Keratinocyte (primary cell): ENCODE results near the gene FGGY. TPM values are rescaled to one million over a fixed set of nuclear protein-coding genes. Genes with fewer than 3 reads are reported as not detected.

Experiments used
- DNase-seq: peaks from one replicate; pipeline ENCODE4 v3.0.0-alpha.2; 2011; ENCODE audit warnings: low read depth, missing footprints, low spot score
- FAIRE-seq: peaks from 2 replicates; lab custom pipeline; 2011; peaks lifted over from hg19 to GRCh38; lab: Jason Lieb, UNC
- H2AFZ ChIP-seq: 2 replicates; pipeline ENCODE4 v1.6.0; 2012; ENCODE audit warnings: low read length, control low read depth, inconsistent platforms; ENCODE audit not compliant: control insufficient read depth
- H3K27ac ChIP-seq: 2 replicates; pipeline ENCODE4 v1.5.1; 2011; ENCODE audit warnings: low read length; ENCODE audit not compliant: control insufficient read depth, insufficient read depth
- H3K27me3 ChIP-seq: 3 replicates; pipeline ENCODE4 v1.6.0; 2011; ENCODE audit warnings: low read length; ENCODE audit not compliant: control insufficient read depth, insufficient read depth; ENCODE audit errors: extremely low read depth
- H3K36me3 ChIP-seq, 2 experiments: 2 replicates in 1 of 2; 3 replicates in 1 of 2; pipeline ENCODE4 v1.5.1; 2011; ENCODE audit warnings: low read length in 2 of 2, mild to moderate bottlenecking in 1 of 2; ENCODE audit not compliant: control insufficient read depth in 2 of 2, insufficient read depth in 2 of 2; ENCODE audit errors: extremely low read depth in 1 of 2
- H3K4me1 ChIP-seq: 3 replicates; pipeline ENCODE4 v1.5.1; 2011; ENCODE audit warnings: low read length; ENCODE audit not compliant: control insufficient read depth, insufficient read depth; ENCODE audit errors: extremely low read depth
- H3K4me2 ChIP-seq: 3 replicates; pipeline ENCODE4 v1.6.0; 2011; ENCODE audit warnings: low read depth, low read length; ENCODE audit not compliant: control insufficient read depth, insufficient read depth; ENCODE audit errors: extremely low read depth
- H3K4me3 ChIP-seq, 3 experiments: fragments of 200-600 bp in 1 of 3; sonication (generic) in 1 of 3; 2 replicates in 2 of 3; 3 replicates in 1 of 3; pipeline ENCODE4 v1.5.1; 2011 to 2016; ENCODE audit warnings: low read length in 3 of 3, mild to moderate bottlenecking in 3 of 3, control low read depth in 2 of 3, inconsistent platforms in 1 of 3, low read depth in 1 of 3, mixed read lengths in 1 of 3, mixed run types in 1 of 3, moderate library complexity in 1 of 3; ENCODE audit not compliant: control insufficient read depth in 2 of 3, insufficient read depth in 2 of 3; ENCODE audit errors: extremely low read depth in 1 of 3
- H3K79me2 ChIP-seq: 2 replicates; pipeline ENCODE4 v1.6.0; 2012; ENCODE audit warnings: low read length; ENCODE audit not compliant: control insufficient read depth, insufficient read depth
- H3K9ac ChIP-seq: 3 replicates; pipeline ENCODE4 v1.6.0; 2011; ENCODE audit warnings: low read length; ENCODE audit not compliant: control insufficient read depth, insufficient read depth; ENCODE audit errors: extremely low read depth
- H3K9me1 ChIP-seq: 3 replicates; pipeline ENCODE4 v1.6.0; 2011; ENCODE audit warnings: low read length; ENCODE audit not compliant: control insufficient read depth, insufficient read depth; ENCODE audit errors: extremely low read depth
- H3K9me3 ChIP-seq: 2 replicates; pipeline ENCODE4 v1.5.1; 2012; ENCODE audit warnings: low read depth, low read length; ENCODE audit not compliant: control insufficient read depth
- H4K20me1 ChIP-seq: 3 replicates; pipeline ENCODE4 v1.6.0; 2011; ENCODE audit warnings: low read length; ENCODE audit not compliant: control insufficient read depth, insufficient read depth; ENCODE audit errors: extremely low read depth
- CTCF ChIP-seq, 3 experiments: IDR thresholded peaks in 1 of 3; conservative IDR thresholded peaks in 1 of 3; optimal IDR thresholded peaks in 1 of 3; 2 replicates in 2 of 3; 3 replicates in 1 of 3; pipeline versions ENCODE3 to v1.5.1; 2011; ENCODE audit warnings: low read length in 3 of 3, mild to moderate bottlenecking in 3 of 3, moderate library complexity in 2 of 3, control low read depth in 1 of 3, inconsistent platforms in 1 of 3; ENCODE audit not compliant: insufficient read depth in 2 of 3; ENCODE audit errors: extremely low read depth in 1 of 3
- EZH2 ChIP-seq: IDR thresholded peaks from one replicate; pipeline ENCODE4 v1.6.1; 2012; ENCODE audit warnings: inconsistent platforms, mild to moderate bottlenecking, low read length, moderate library complexity
- dilution Hi-C: fragments of 300-500 bp; cut with MboI; formaldehyde crosslinking; loops from one replicate; pipeline ENCODE4 v1.7.0; 2020; ENCODE audit warnings: low sequenced_read_pairs; ENCODE audit not compliant: extremely low pct_ligation_motif_present
- polyA plus RNA-seq, 5 experiments: library from polyadenylated mRNA; depleted of rRNA in 3 of 5; stranded (reverse) in 3 of 5; stranded (forward) in 1 of 5; unstranded in 1 of 5; fragments of >200 nt; gene quantifications; 1 replicate in 1 of 5; 2 replicates in 3 of 5; 3 replicates in 1 of 5; pipeline versions ENCODE4 v1.2.1 to v1.2.3, GENCODE V29; 2011 to 2012; ENCODE audit warnings: missing spikeins in 2 of 5, low read depth in 1 of 5, low replicate concordance in 1 of 5

The FGGY gene
- polyA plus RNA-seq, 1 donor (not counting 4 experiments of a cell fraction or from before 2014, with no cell fraction given) = 16.6 TPM

GRCh38 chr1:59329412-59330053 lies 32.6 kb downstream of the FGGY start:
- no peaks in the 10 kb centered on the region for H3K27me3 ChIP-seq
- no peaks in the 10 kb centered on the region for H3K9me3 ChIP-seq
- H3K4me2 ChIP-seq = peak overlapping the region; percentile 41
- no peak overlapping the region for H3K9ac ChIP-seq
- H3K27ac ChIP-seq = peak overlapping the region; percentile 41
- peak; percentile 60 for DNase-seq
- no peak overlapping the region for H3K4me3 ChIP-seq
- peak; percentile 97 for FAIRE-seq
- peak overlapping the region; percentile 20 for H2AFZ ChIP-seq
- no peaks in the 10 kb centered on the region for H3K36me3 ChIP-seq
- dilution Hi-C loops = no loop called here
- TF ChIP-seq CTCF (optimal IDR thresholded peaks at IDR 0.05 in 1 of 3, IDR thresholded peaks at IDR 0.05 in 1 of 3, conservative IDR thresholded peaks at IDR 0.05 in 1 of 3; ENCODE audit: extremely low read depth in 1 of 3, insufficient read depth in 2 of 3, low read length in 3 of 3) (no peak), EZH2 (no peak)
- no peaks in the 10 kb centered on the region for H3K9me1 ChIP-seq
- no peaks in the 10 kb centered on the region for H3K79me2 ChIP-seq
- no peaks in the 10 kb centered on the region for H4K20me1 ChIP-seq
- H3K4me1 ChIP-seq = peaks cover 34% of the 10 kb centered on the region

GRCh38 chr1:59331686-59332620 lies 35.1 kb downstream of the FGGY start:
- Histone ChIP-seq H3K4me2 (no peak overlapping the region), H3K4me1 (peaks cover 34% of the 10 kb centered on the region), H3K27me3 (no peaks in the 10 kb centered on the region), H3K9me3 (no peaks in the 10 kb centered on the region), H4K20me1 (no peaks in the 10 kb centered on the region), H3K27ac (no peak overlapping the region), H3K9me1 (no peaks in the 10 kb centered on the region), H3K4me3 (no peak overlapping the region), H3K36me3 (no peaks in the 10 kb centered on the region), H3K79me2 (no peaks in the 10 kb centered on the region), H2AFZ (no peak overlapping the region), H3K9ac (no peak overlapping the region)
- no peak for TF ChIP-seq EZH2
- no peak for TF ChIP-seq CTCF (optimal IDR thresholded peaks at IDR 0.05 in 1 of 3, IDR thresholded peaks at IDR 0.05 in 1 of 3, conservative IDR thresholded peaks at IDR 0.05 in 1 of 3; ENCODE audit: extremely low read depth in 1 of 3, insufficient read depth in 2 of 3, low read length in 3 of 3)
- DNase-seq = no peak
- FAIRE-seq = peak; percentile 26
- dilution Hi-C loops = no loop called here
